T1000 (cell line): Measurements from ENCODE around the gene FKBP2.

ENCODE experiments used
- DNase-seq: peaks from one replicate; lab custom pipeline; 2025; ENCODE audit warnings: mixed read lengths; lab: John Stamatoyannopoulos, UW

The FKBP2 gene

DNA sequence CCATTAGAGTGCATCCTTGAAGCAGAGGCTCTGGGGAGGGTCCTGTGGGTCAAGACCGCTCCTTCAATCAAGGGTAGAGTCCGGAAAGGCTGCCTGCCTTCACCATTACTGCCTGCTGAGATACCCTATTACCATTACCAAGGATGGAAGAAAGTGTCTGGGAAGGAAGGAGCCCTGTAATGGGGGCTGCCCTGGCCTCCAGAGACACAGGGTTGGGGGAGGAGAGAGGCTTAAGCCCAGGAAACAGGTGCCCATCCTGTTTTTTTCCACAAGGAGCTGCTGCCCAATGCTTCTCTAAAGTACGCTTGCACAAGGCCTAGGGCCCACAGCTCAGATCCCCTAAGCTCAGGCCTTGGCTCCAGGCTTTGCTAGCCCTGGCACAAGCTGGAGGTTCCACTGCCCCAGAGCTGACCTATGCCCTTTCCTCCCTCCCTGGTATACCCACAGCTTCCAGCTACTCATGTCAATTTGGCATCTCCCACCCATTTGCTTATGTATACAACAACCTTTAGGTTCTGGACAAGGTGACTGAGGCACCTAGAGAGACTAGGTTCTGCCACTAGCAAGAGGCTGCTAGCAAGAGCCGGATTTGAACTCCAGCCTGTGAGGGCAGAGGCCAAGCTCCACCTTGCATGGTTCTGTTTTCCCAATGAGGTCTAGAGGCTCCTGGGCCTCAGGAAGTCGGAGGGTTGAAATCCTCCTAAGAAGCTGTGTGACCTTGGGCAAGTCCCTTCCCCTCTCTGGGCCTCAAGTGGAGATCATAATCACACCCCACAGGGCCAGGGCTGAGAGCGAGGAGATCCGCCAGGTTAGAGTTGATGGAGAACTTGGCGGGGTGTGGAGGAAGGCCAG lies 8.9 kb downstream of the FKBP2 start:
- DNase-seq = no peak

DNA sequence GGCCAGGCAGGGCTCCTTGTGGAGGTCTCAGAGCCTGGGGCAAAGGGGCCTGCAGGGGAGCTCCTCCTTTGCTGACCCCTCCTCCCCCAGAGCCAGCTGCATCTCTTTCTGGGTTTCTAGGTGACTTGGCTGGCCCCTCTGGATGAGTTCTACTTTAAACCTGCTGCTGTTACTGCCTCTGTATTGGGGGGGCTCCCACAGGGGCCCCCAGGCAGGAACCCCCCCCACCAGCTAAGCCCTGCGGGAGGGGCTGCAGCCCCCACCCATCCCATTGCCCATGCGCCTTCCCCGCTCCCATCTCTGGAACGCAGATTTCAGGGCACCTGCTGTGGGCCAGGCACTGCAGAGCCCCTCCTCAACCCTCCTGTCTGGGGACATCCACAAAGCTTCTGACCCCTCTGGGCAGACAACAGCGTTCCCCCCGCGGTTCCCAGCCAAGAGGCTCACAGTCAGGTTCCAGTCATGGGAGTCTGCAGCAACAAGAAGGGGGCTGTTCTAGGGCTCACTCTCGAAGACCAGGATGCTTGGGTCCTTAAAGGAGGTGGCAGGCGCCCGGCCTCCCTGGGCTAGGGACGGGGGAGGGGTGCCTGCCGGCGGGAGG lies 9.6 kb downstream of the FKBP2 start:
- DNase-seq = no peak

GRCh38 chr11:64251016-64251752 lies 10.3 kb downstream of the FKBP2 start, which contains the start of gene PLCB3:
PLCB3 (plus strand) TSS chr11:64251530; CDS start chr11:64251650, 120 bp downstream.
- DNase-seq = peak; percentile 45

DNA sequence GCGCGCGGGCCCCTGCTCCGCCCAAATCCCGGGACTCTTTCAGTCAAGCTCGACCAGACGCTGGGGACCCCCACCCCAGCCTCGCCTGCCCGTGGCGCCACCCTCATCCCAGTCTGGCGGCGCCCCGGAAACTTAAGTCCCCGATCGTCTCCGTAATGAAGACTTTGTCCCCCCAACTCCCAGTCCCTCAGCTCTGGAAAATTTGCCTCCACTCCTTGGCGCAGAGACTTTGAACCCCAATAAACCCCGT lies 10.8 kb downstream of the FKBP2 start:
- DNase-seq = no peak

DNA sequence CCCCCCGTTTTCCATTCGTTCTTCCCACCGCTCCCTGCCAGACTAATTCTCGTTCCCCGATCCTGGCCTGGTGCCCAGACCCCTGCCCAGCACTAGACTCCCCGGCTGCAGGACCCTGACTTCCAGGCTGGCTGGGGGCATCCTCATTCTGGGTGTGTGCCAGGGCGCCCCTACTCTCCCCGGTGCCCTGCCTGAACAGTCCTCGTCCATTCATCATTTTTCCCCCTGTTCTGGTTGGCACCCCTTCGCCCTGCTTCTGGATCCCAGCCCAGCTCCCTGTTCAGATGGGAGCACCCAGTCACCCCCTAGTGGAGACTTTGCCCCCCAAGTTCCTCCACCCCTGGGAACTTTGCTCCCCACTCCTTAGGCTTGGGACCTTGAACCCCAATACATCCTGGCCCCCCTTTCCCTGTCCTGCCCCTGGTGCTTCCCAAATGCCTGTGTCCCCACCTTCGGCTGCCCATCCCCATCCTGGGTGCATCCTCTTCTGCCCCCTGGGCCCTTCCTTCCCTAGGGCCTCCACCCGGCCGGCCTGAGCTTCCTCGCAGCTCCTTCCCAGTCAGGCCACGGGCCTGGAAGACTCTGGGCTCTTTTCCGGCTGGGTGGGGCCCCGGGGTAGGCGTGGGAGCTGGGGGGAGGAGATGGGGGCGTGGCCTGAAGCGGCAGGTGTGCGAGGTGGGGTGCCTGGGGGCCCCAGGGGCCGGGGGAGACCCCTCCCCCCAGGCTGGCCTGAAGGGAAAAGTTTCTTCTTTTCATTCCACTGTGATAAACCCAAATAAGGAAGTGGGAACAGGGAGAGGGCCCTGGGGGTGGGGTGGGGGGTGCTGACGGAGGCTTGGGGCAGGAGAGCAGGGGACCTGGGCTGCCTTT lies 11.3 kb downstream of the FKBP2 start:
- DNase-seq = no peak

- no peak for DNase-seq
Measured at GRCh38 chr11:64253043-64253442, 12.1 kb downstream of the FKBP2 start.

- DNase-seq = no peak
Measured at GRCh38 chr11:64253481-64253880, 12.6 kb downstream of the FKBP2 start.

DNA sequence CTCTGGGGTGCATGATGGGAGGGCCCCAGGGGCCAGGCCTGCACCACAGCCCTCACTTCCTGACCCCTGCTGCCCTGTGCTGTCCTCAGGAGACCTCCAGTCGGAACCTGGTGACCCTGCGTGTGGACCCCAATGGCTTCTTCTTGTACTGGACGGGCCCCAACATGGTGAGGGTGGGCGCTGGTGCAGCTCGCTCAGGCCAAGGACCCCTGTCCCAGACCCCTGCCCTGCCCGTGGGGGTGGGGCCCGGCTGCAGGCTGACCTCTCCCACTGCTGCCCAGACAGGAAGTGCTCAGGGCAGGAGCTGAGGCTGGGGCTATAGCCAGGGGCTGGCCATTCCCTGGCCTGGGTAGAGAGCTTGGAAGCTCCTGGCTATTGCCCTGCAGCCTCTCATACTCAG lies 13.4 kb downstream of the FKBP2 start:
- no peak for DNase-seq

- DNase-seq = no peak
Measured at GRCh38 chr11:64255135-64256128, 14.5 kb downstream of the FKBP2 start.

- DNase-seq = no peak
Measured at GRCh38 chr11:64256300-64256699, 15.4 kb downstream of the FKBP2 start.

GRCh38 chr11:64258356-64258755 lies 17.5 kb downstream of the FKBP2 start:
- no peak for DNase-seq

DNA sequence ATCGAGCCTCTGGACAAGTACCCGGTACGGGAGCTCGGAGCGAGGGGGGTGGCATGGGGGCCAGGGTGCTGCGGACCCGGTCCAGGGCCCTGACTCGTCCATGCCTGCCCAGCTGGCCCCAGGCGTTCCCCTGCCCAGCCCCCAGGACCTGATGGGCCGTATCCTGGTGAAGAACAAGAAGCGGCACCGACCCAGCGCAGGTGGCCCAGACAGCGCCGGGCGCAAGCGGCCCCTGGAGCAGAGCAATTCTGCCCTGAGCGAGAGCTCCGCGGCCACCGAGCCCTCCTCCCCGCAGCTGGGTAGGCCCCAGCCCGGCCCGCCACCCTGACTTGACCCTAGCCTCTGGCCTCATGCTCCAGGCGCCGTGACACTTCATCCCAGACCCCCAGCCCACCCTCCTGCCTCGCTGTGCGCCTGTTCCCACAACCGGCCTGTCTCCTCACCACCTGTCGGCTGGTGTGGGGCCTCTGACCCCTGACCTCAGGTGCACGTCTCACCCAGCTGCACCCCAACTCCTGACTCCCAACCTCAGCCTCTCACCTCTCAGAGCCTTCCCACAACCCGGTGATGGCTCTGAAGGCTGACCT lies 18.1 kb downstream of the FKBP2 start:
- DNase-seq = no peak

DNA sequence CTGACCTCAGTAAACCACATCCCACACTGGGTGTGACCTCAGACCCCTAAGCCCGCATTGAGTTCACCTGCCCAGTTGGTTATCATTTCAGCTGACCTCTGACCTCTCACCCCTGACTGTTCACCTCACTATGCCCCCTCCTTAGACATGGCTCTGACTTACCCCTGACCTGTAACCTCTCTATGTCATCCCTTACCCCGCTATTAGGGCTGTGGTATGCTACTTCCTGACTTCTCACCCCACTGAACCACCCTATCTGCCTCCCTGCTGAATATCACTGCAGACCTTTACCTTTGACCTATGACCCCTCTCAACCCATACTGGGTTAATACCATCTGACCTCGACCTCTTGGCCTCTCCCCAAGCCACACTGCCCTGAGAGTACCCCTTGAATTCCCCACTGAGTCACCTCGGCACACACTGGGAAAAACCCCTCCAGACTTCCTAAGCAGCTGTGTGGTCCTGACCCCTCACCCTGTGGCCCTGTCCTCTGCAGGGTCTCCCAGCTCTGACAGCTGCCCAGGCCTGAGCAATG lies 18.7 kb downstream of the FKBP2 start:
- DNase-seq = no peak

DNA sequence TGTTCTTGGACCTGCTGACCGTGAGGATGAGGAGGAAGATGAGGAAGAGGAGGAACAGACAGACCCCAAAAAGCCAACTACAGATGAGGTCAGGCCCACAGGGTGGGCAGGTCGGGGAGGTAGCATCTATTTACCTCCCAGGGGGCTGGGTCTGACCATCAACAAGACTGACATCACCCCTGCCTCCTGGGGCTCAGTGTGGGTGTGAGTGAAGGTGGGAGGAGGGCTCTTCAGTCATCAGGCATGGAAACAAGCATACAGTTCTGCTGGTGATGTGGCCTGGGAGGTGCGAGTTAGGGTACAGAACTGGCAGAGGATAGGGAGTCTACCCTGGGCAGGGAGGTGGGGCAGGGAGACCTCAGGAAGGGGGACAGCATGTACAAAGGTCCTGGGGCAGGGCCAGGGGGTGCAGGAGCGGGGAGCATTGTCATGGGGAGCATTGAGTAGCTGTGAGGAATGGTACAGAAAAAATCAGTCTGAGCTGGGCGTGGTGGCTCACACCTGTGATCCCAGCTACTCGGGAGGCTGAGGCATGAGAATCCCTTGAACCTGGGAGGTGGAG lies 19.3 kb downstream of the FKBP2 start:
- no peak for DNase-seq

DNA sequence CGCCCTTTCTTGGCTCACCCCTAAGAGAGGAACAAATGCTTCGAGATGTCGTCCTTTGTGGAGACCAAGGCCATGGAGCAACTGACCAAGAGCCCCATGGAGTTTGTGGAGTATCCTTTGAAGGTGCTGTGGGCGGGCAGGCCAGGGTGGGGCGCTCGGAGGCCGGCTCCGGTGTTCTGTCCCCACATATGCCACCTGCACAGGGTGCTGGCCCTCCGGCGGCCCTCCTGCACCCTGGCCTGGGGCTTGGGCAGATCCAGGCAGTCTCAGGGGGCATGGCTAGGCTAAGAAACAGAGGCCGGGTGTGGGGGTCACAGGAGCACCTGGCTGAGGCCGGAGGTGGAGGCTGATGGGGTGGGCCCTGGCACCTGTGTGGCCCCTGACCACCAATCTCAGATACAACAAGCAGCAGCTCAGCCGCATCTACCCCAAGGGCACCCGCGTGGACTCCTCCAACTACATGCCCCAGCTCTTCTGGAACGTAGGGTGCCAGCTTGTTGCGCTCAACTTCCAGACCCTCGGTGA lies 20.7 kb downstream of the FKBP2 start:
- DNase-seq = no peak

DNA sequence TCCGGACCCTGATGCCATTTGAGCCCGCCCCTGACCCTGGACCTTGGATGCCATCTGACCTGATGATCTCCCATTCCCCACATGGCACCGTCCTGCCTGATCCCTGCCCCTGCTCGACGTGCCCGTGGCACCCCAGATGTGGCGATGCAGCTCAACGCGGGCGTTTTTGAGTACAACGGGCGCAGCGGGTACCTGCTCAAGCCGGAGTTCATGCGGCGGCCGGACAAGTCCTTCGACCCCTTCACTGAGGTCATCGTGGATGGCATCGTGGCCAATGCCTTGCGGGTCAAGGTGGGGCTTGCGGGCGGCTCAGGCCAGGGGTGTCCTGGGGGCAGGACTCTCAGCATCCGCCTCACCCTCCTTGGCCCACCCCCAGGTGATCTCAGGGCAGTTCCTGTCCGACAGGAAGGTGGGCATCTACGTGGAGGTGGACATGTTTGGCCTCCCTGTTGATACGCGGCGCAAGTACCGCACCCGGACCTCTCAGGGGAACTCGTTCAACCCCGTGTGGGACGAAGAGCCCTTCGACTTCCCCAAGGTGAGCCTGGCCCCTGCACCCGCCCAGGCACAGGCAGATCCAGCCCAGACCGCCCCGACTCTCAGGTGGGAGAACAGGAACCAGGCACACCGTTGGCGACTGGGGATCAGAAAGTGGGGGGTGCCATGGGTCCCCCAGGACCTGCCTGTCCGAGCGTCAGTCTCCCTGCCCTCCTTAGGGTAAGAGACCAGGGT lies 21.5 kb downstream of the FKBP2 start:
- no peak for DNase-seq

DNA sequence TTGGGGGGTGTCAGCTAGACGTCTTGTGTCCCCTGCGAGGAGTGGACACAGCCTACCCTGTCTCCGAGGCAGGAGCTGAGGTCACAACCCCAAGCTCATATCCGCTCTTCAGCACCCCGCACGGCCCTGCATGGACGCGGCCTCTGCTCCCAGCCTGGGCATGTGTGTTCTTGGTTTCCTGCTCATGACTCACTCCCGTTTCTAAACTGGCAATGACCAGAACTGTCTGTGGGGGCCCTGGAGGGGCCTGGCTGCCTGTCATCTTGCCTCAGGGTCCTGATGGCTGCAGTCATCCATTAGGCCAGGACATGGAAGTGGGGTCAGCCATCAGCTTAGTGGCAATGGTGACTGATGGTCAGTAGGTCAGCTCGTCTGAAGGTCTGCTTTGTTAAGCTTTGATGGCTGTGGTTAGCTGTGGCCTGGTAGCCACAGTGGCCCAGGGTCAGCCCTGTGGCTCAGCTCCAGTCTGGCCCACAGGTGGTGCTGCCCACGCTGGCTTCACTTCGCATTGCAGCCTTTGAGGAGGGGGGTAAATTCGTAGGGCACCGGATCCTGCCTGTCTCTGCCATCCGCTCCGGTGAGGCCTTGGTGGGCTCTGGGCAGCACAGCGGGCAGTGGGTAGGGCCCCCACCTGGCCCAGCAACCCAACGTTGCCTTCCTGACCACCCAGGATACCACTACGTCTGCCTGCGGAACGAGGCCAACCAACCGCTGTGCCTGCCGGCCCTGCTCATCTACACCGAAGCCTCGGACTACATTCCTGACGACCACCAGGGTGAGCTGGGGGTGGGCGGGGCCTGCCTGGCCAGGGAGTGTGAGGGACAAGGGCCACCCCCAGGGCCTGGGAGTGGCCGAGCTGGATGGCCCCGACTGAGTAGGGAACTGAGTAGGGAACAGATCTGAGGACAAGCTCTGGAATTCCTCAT lies 22.4 kb downstream of the FKBP2 start:
- peak; percentile 41 for DNase-seq

- no peak for DNase-seq
Measured at GRCh38 chr11:64263947-64264317, 23.0 kb downstream of the FKBP2 start.
